ACC112 (cell line): ENCODE results near the gene CFAP410.

ENCODE experiments used
- H2AFZ ChIP-seq: fragments of 200-600 bp; sonication (generic); one replicate; pipeline ENCODE4 v1.6.0; 2017; ENCODE audit warnings: antibody characterized with exemption, low read length; ENCODE audit not compliant: unreplicated experiment
- H3K27ac ChIP-seq: fragments of 200-600 bp; sonication (generic); 2 replicates; pipeline ENCODE4 v1.5.1; 2014; ENCODE audit warnings: low read depth, mild to moderate bottlenecking, antibody characterized with exemption, low read length, moderate library complexity
- H3K27me3 ChIP-seq: fragments of 200-600 bp; sonication (generic); 2 replicates; pipeline ENCODE4 v1.6.1; 2014; ENCODE audit warnings: mild to moderate bottlenecking, antibody characterized with exemption, low read length, moderate library complexity, mixed read lengths; ENCODE audit not compliant: insufficient read depth
- H3K36me3 ChIP-seq: fragments of 200-600 bp; sonication (generic); 2 replicates; pipeline ENCODE4 v1.6.1; 2016; ENCODE audit warnings: mild to moderate bottlenecking, antibody characterized with exemption, low read length, moderate library complexity, mixed read lengths; ENCODE audit not compliant: insufficient read depth
- H3K4me1 ChIP-seq: fragments of 200-600 bp; sonication (generic); one replicate; pipeline ENCODE4 v1.6.1; 2016; ENCODE audit warnings: low read length, mixed read lengths; ENCODE audit not compliant: insufficient read depth, unreplicated experiment, control insufficient read depth
- H3K4me3 ChIP-seq: fragments of 200-600 bp; sonication (generic); 2 replicates; pipeline ENCODE4 v1.5.1; 2014; ENCODE audit warnings: mild to moderate bottlenecking, low read depth, low read length
- H3K79me2 ChIP-seq: fragments of 200-600 bp; sonication (generic); one replicate; pipeline ENCODE4 v1.6.0; 2016; ENCODE audit warnings: low read length; ENCODE audit not compliant: control insufficient read depth, unreplicated experiment, insufficient read depth

The CFAP410 gene

DNA sequence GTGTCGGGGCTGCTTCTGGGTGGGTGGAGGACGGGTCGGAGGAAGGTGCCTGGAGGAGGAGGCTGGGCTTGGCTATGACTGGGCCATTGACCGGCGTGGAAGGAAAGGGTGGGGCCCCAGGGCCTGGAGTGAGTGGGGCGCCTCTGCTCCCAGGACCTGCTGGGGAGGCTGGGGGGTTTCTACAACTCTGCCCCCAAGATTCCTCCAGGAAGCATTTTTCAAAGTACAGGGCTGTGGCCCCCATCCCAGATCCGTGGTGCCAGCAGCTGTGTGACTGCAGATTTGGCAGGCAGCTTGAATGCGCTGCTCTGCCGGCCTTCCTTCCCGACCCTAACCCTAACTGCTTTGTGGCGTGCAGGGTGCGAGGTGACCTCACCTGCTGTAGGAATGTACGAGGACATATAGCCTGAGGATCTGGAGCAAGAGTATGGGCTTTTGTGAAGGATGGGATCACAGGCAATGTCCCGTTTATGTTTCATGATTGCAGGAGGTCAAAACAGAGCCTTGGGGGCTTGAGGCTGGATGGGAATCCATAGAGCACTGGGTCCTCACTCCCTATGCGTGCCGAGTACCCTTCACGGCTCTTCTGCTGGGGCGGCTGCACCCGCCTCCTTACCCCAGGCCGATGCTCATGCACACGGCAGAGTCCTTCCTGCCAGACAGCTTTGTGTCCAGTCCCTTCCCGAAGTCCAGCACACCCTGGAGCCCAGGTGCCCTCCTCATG, 38.9 kb upstream of the CFAP410 start:
- no peak overlapping the region for H2AFZ ChIP-seq
- H3K4me3 ChIP-seq = no peak overlapping the region
- no peaks in the 10 kb centered on the region for H3K36me3 ChIP-seq
- H3K27ac ChIP-seq = no peak overlapping the region
- H3K79me2 ChIP-seq = no peaks in the 10 kb centered on the region
- peaks cover 25% of the 10 kb centered on the region for H3K27me3 ChIP-seq
- H3K4me1 ChIP-seq = no peaks in the 10 kb centered on the region

DNA sequence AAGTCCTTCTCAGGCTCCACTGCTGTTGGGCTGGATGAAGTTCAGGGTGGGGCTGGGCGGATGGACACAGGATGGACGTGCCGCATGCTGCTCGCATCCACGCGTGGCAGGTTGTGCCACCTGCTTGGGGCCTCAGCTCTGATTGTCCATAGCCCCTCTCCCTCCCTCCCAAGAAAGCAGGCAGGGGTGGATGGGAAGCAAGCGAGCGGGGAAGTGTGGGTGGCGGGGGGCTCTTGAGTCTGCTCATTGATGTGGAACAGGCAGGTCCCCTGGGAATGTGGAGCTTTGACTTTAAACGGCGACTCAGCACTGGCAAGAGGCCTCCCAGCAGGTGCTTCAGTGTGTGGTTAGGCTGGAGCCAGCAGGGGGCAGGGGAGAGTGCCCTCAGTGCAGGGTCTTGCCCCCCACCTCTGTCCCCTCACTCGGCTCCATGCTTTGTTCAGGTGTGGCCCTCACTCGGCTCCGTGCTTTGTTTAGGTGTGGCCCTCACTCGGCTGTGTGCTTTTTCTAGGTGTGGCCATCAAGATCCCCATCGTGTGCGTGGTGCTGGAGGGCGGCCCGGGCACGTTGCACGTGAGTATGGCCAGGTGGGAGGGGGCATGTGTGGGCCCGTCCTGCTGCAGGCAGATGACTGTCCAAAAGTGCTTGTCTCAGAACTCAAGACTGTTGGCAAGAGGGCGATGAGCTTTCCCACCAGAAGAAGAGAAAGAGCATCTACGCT, 38.2 kb upstream of the CFAP410 start:
- no peaks in the 10 kb centered on the region for H3K4me1 ChIP-seq
- peaks cover 31% of the 10 kb centered on the region for H3K27me3 ChIP-seq
- no peak overlapping the region for H2AFZ ChIP-seq
- no peaks in the 10 kb centered on the region for H3K79me2 ChIP-seq
- no peak overlapping the region for H3K27ac ChIP-seq
- no peaks in the 10 kb centered on the region for H3K36me3 ChIP-seq
- no peak overlapping the region for H3K4me3 ChIP-seq

DNA sequence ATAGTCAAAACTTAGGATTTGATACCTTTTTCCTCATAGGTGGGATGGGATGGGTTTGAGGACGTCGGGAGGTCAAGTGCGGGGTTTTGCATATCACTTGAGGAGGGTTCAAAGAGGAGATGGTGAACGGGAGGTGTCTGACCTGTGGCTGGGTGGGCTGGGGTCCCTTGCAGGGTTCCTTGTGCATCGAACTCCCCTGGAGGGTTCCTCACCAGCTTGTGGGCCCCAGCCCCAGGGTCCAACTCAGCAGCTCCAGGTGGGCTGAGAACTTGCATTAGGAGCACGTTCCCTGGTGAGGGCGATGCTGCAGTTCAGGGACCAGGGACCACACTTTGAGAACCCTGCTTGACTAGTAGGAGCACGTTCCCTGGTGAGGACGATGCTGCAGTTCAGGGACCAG, 37.4 kb upstream of the CFAP410 start:
- Histone ChIP-seq H3K4me3 (no peak overlapping the region), H3K27me3 (peaks cover 31% of the 10 kb centered on the region), H3K79me2 (no peaks in the 10 kb centered on the region), H2AFZ (no peak overlapping the region), H3K4me1 (no peaks in the 10 kb centered on the region), H3K36me3 (no peaks in the 10 kb centered on the region), H3K27ac (no peak overlapping the region)

DNA sequence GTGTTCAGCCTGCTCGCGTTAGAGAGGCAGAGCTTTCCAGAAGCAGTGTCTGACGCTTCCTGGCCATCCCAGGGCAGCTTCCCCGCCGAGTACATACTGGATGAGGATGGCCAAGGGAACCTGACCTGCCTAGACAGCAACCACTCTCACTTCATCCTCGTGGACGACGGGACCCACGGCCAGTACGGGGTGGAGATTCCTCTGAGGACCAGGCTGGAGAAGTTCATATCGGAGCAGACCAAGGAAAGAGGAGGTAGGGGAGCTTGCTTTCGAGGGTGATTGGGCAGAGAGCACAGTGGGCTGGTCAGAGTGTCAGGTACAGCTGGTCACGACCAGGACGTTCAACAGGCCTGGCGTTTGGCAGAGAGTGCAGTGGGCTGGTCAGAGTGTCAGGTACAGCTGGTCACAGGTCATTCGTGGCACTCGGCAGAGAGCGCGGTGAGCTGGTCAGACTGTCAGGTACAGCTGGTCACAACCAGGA, 36.6 kb upstream of the CFAP410 start:
- Histone ChIP-seq H3K27me3 (peaks cover 27% of the 10 kb centered on the region), H3K27ac (no peak overlapping the region), H3K4me1 (no peaks in the 10 kb centered on the region), H2AFZ (no peak overlapping the region), H3K4me3 (no peak overlapping the region), H3K36me3 (no peaks in the 10 kb centered on the region), H3K79me2 (no peaks in the 10 kb centered on the region)

DNA sequence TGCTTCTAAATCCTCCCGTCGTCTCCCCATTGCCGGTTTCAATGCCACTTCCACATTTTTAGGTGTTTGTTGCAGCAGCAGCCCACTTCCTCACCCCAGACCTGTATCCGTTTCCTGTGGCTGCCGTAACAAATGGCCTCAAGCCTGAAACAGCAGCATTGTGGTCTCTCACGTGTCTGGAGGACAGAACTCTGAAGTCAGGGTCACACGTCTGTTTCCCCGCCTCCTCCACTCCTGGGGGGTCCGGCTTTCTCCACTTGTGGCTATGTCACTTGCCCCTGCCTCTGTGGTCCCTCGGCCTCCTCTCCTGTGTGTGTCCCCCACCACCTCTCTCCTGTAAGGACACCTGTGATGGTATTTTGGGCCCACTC, 36.1 kb upstream of the CFAP410 start:
- Histone ChIP-seq H2AFZ (no peak overlapping the region), H3K4me3 (no peak overlapping the region), H3K4me1 (no peaks in the 10 kb centered on the region), H3K79me2 (no peaks in the 10 kb centered on the region), H3K36me3 (no peaks in the 10 kb centered on the region), H3K27ac (no peak overlapping the region), H3K27me3 (peaks cover 22% of the 10 kb centered on the region)

DNA sequence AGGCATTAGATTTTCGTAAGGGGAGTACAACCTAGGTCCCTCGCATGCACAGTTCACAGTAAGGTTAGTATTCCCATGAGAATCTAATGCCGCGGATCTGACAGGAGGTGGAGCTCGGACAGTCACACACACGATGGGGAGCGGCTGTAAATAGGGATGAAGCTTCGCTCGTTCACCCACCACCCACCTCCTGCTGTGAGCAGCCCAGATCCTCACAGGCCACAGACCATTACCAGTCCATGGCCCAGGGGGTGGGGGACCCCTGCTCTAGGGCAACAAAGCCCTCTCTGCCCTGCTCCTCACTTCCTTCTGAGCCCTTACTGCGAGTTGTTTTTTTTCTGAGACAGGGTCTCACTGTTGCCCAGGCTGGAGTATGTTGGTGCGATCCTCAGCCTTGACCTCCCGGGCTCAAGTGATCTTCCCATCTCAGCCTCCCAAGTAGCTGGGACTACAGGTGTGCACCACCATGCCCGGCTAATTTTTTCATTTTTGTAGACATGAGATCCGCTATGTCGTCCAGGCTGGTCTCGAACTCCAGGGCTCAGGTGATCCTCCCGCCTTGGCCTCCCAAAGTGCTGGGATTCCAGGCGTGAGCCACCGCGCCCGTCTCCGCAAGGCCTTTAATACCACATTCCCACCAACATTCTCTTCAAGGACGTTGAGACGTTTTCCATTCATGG, 35.6 kb upstream of the CFAP410 start:
- Histone ChIP-seq H3K79me2 (no peaks in the 10 kb centered on the region), H3K27me3 (peaks cover 22% of the 10 kb centered on the region), H3K27ac (no peak overlapping the region), H3K36me3 (no peaks in the 10 kb centered on the region), H3K4me1 (no peaks in the 10 kb centered on the region), H3K4me3 (no peak overlapping the region), H2AFZ (no peak overlapping the region)

DNA sequence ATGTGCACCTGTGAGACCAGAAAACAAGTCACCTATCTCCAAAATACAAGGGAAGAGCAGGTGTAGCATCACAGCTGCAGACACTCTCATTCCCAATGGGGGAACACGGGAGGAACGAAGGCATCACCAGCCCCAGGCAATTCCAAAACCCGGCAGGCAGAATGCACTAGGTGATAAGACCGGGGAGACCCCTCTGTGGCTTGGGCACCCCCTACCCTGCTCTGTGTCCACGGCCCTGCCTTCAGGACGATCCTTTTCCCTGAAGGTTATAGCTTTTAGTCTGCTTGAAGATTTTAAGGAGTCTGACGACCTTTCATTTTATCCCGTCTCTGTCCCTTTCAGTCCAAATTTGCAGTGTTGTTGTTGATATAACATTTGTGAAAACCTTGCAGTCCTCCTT, 33.4 kb upstream of the CFAP410 start:
- peaks cover 11% of the 10 kb centered on the region for H3K27me3 ChIP-seq
- no peak overlapping the region for H2AFZ ChIP-seq
- no peaks in the 10 kb centered on the region for H3K79me2 ChIP-seq
- no peaks in the 10 kb centered on the region for H3K36me3 ChIP-seq
- H3K4me1 ChIP-seq = no peaks in the 10 kb centered on the region
- no peak overlapping the region for H3K4me3 ChIP-seq
- no peak overlapping the region for H3K27ac ChIP-seq

DNA sequence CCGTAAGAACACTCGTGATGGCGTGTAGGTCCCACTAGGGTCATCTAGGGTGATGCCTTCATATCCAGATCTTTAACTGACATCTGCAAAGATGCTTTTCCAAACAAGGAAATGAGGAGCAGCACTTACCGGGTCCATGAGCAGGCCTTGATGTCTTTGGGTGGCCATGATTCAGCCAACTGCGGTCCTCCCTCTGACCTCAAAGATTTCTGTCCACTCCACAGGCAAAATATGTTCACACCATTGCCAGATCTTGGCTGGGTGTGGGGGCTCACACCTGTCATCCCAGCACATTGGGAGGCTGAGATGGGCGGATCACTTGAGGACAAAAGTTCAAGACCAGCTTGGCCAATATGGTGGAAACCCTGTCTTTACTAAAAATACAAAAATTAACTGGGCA, 32.4 kb upstream of the CFAP410 start:
- Histone ChIP-seq H3K4me1 (no peaks in the 10 kb centered on the region), H3K36me3 (no peaks in the 10 kb centered on the region), H3K79me2 (no peaks in the 10 kb centered on the region), H3K27me3 (0 out of 2 replicates have a peak, but pooled peaks cover 9% of the 10 kb centered on the region), H2AFZ (no peak overlapping the region), H3K27ac (no peak overlapping the region), H3K4me3 (no peak overlapping the region)

DNA sequence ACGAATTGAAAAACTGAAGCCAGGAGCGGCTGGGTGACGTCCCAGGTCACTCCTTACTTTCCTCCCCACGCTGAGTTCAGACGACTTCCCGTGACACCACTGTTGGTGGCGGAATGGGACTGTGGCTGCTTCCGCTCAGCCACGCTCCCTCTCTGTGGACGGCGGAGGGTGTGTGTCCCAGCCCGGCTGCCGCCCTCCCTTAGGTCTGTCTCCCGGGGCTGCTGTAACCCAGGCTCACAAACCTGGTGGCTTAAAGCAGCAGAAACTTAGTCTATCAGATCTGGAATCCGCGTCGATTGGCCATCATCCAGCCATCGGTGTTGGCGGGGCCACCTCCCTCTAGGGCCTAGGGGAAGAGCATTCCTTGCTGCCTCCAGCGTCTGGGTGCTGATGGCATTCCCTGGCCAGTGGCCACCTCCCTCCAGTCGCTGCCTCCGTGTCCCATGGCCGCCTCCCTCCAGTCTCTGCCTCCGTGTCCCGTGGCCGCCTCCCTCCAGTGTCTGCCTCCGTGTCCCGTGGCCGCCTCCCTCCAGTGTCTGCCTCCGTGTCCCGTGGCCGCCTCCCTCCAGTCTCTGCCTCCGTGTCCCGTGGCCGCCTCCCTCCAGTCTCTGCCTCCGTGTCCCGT, 31.7 kb upstream of the CFAP410 start:
- Histone ChIP-seq H2AFZ (no peak overlapping the region), H3K36me3 (no peaks in the 10 kb centered on the region), H3K4me1 (no peaks in the 10 kb centered on the region), H3K27ac (no peak overlapping the region), H3K27me3 (0 out of 2 replicates have a peak, but pooled peaks cover 6% of the 10 kb centered on the region), H3K79me2 (no peaks in the 10 kb centered on the region), H3K4me3 (no peak overlapping the region)

DNA sequence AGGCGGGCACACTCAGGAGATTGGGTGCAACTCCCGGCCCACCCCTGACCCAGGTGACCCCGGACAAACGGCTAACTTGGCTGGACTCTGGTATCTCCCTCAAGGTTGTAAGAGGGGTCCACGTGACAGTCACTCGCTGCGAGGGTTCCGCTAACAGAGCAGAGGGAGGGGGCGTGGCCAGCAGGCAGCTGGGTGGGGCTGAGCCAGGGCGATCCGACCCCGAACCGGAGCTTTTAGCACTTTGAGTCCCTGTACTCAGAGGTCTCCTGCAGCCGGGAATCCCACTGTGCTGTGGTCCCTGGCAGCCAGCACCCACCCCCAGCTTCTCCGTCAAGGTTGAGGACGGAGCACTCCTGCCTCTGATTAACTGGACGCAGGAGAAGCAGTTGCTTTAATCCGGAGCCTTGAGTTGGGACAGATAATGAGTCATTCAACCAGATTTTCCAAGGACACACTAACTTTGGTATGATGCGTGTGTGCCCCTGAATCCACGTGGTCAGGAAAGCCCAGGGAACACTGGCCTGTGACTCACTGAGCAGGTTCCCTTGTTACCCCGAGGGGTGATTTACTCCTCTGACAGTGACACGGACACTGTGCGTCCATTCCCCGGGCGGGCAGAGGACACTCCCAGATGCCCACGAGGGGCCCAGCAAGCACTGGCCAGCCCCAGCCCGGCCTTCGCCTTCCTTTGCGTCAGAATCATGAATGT, 31.0 kb upstream of the CFAP410 start:
- no peaks in the 10 kb centered on the region for H3K4me1 ChIP-seq
- no peak overlapping the region for H2AFZ ChIP-seq
- no peak overlapping the region for H3K27ac ChIP-seq
- H3K79me2 ChIP-seq = no peaks in the 10 kb centered on the region
- H3K4me3 ChIP-seq = no peak overlapping the region
- no peaks in the 10 kb centered on the region for H3K36me3 ChIP-seq
- H3K27me3 ChIP-seq = 0 out of 2 replicates have a peak, but pooled peaks cover 6% of the 10 kb centered on the region
